Lung (tissue), 13 donors: ENCODE data around the gene SLC4A1. TPM values are rescaled to one million over a fixed set of nuclear protein-coding genes. Genes with fewer than 3 reads are reported as not detected.

Source experiments
- ATAC-seq: fragments of 200-7000 bp; cut with Tn5 transposase; one replicate; pipeline ENCODE4 v1.9.1; 2020; ENCODE audit warnings: moderate number of reproducible peaks; ENCODE audit not compliant: insufficient read depth, low FRiP score
- DNase-seq, 3 donors: peaks; one replicate each; pipeline ENCODE4 v3.0.0-alpha.2; 2013 to 2017
- H3K27ac ChIP-seq, 2 donors: one replicate each; pipeline ENCODE4 v1.5.1; 2013; ENCODE audit warnings: mild to moderate bottlenecking in 2 of 2, moderate library complexity in 2 of 2, control low read depth in 1 of 2, inconsistent platforms in 1 of 2, low read depth in 1 of 2, low read length in 1 of 2
- H3K27me3 ChIP-seq, 3 donors: one replicate each; pipeline ENCODE4 v1.5.1; 2013; ENCODE audit warnings: low read length in 2 of 3; ENCODE audit not compliant: control insufficient read depth in 3 of 3, insufficient read depth in 3 of 3
- H3K36me3 ChIP-seq, 4 donors: one replicate each; pipeline ENCODE4 v1.5.1; 2013; ENCODE audit warnings: low read length in 4 of 4, mild to moderate bottlenecking in 1 of 4, moderate library complexity in 1 of 4; ENCODE audit not compliant: control insufficient read depth in 4 of 4, insufficient read depth in 4 of 4
- H3K4me1 ChIP-seq, 5 donors: one replicate each; pipeline ENCODE4 v1.5.1; 2013; ENCODE audit warnings: low read length in 5 of 5, mild to moderate bottlenecking in 2 of 5, moderate library complexity in 1 of 5; ENCODE audit not compliant: control insufficient read depth in 5 of 5, insufficient read depth in 5 of 5
- H3K4me3 ChIP-seq: one replicate; pipeline ENCODE4 v1.5.1; 2013; ENCODE audit warnings: mild to moderate bottlenecking, control low read depth, moderate library complexity
- H3K9ac ChIP-seq, 2 donors: one replicate each; pipeline ENCODE4 v1.5.1; 2013; ENCODE audit warnings: low read length in 2 of 2, control low read depth in 1 of 2; ENCODE audit not compliant: insufficient read depth in 1 of 2
- H3K9me3 ChIP-seq, 4 donors: one replicate each; pipeline ENCODE4 v1.5.1; 2013; ENCODE audit warnings: low read length in 3 of 4, mild to moderate bottlenecking in 1 of 4, moderate library complexity in 1 of 4; ENCODE audit not compliant: control insufficient read depth in 4 of 4, insufficient read depth in 3 of 4
- CTCF ChIP-seq: IDR thresholded peaks from 2 replicates; pipeline ENCODE4 v1.5.1; 2012; ENCODE audit warnings: mild to moderate bottlenecking; ENCODE audit errors: control extremely low read depth, extremely low read depth
- WGBS, 2 donors: extraction: QIAGEN DNeasy Blood & Tissue Kit; methylation state at CpG; one replicate each; pipeline ENCODE4 v1.1.7; 2013; 5-methylcytosine and 5-hydroxymethylcytosine counted together
- polyA plus RNA-seq, 2 donors: library from polyadenylated mRNA; stranded (reverse); fragments of 200-250 nt; gene quantifications; one replicate each; pipeline ENCODE4 v1.2.1, GENCODE V29; 2013
- small RNA-seq: library from RNA; depleted of rRNA; stranded (forward); fragments of <200 nt; gene quantifications from one replicate; pipeline ENCODE3, GENCODE V24; 2014; ENCODE audit warnings: low replicate concordance
- total RNA-seq, 2 donors: library from RNA; depleted of rRNA in 1 of 2; stranded (reverse); fragments of >200 nt in 1 of 2; gene quantifications; one replicate each; pipeline ENCODE4 v1.2.1, GENCODE V29; 2014 to 2021
- donor health status: control.
- donor health status: control.
- donor health status: Bipolar disorder and iron deficiency.
- donor health status: healthy.
- donor health status: DM: yes; HTN: yes; CAD: no.

Gene SLC4A1
- total and polyA plus RNA-seq, 4 donors: 0.10 to 40.9 (median 0.77) TPM

- no peak for TF ChIP-seq CTCF
- DNase-seq (peak; percentile 57 to 82 (median 79)), ATAC-seq (peak; percentile 24)
- 1% methylated on average over 29 to 61 of the region's 68 CpGs for WGBS, 2 donors
- Histone ChIP-seq H3K4me3 (peak overlapping the region; percentile 53), H3K27ac (peak overlapping the region; percentile 94 to 96), H3K4me1 (peaks cover 0 to 24% (median 14%) of the 10 kb centered on the region in 5 donors), H3K9me3 (no peaks in the 10 kb centered on the region), H3K27me3 (no peaks in the 10 kb centered on the region), H3K36me3 (peaks cover 17 to 31% (median 28%) of the 10 kb centered on the region in 4 donors), H3K9ac (peak overlapping the region; percentile 34 to 63)
These were observed 69.0 kb downstream of the SLC4A1 start for GRCh38 chr17:44198721-44199552.

Small RNA genes lying within 50 kb of the gene (small RNA-seq; reads per million reads assigned to genes)
- gene MIR6782: not detected
- gene RF00012: not detected
- not detected for gene RN7SL507P
- gene RNU6-453P: not detected

Other genes with a start within 250 kb of the SLC4A1 start
- 10 to 100 TPM; 14.8 to 45.3 TPM for gene LSM12, start 201.5 kb downstream of the SLC4A1 start, total RNA-seq
- 10 to 100 TPM; 25.8 to 54.6 TPM for gene LSM12, start 201.5 kb downstream of the SLC4A1 start, polyA plus RNA-seq
- gene G6PC3, start 197.4 kb downstream of the SLC4A1 start, total RNA-seq: 10 to 100 TPM; 21.2 to 74.6 TPM
- gene G6PC3, start 197.4 kb downstream of the SLC4A1 start, polyA plus RNA-seq: 10 to 100 TPM; 84.8 to 87.4 TPM
- 10 to 100 TPM; 33.8 to 77.4 TPM for gene HDAC5, start 144.5 kb downstream of the SLC4A1 start, total RNA-seq
- gene HDAC5, start 144.5 kb downstream of the SLC4A1 start, polyA plus RNA-seq: 10 to 100 TPM; 29.6 to 39.0 TPM
- gene HROB, start 126.2 kb downstream of the SLC4A1 start, total RNA-seq: 1 to 10 TPM in 1 of 2 donors, under 1 TPM in 1; 0.88 to 1.3 TPM
- gene HROB, start 126.2 kb downstream of the SLC4A1 start, polyA plus RNA-seq: under 1 TPM; 0.61 to 0.87 TPM
- under 1 TPM in 1 of 2 donors, not detected in 1; 0.11 TPM for gene ASB16, start 97.4 kb downstream of the SLC4A1 start, total RNA-seq
- gene ASB16, start 97.4 kb downstream of the SLC4A1 start, polyA plus RNA-seq: under 1 TPM; 0.10 TPM
- gene TMUB2, start 81.2 kb downstream of the SLC4A1 start, total RNA-seq: 10 to 100 TPM; 32.1 to 36.9 TPM
- 10 to 100 TPM; 37.5 to 40.2 TPM for gene TMUB2, start 81.2 kb downstream of the SLC4A1 start, polyA plus RNA-seq
- gene ATXN7L3, start 68.3 kb downstream of the SLC4A1 start, total RNA-seq: 10 to 100 TPM; 30.1 to 70.6 TPM
- 10 to 100 TPM; 50.4 to 50.7 TPM for gene ATXN7L3, start 68.3 kb downstream of the SLC4A1 start, polyA plus RNA-seq
- gene UBTF, start 48.5 kb downstream of the SLC4A1 start, total RNA-seq: 10 to 100 TPM; 70.7 to 75.5 TPM
- gene UBTF, start 48.5 kb downstream of the SLC4A1 start, polyA plus RNA-seq: 10 to 100 TPM; 31.9 to 33.8 TPM
- gene RUNDC3A, start 40.5 kb upstream of the SLC4A1 start, total RNA-seq: 1 to 10 TPM in 1 of 2 donors, under 1 TPM in 1; 0.61 to 4.9 TPM
- under 1 TPM; 0.70 to 0.91 TPM for gene RUNDC3A, start 40.5 kb upstream of the SLC4A1 start, polyA plus RNA-seq
- 100 to 1,000 TPM in 1 of 2 donors, 10 to 100 TPM in 1; 66.4 to 134 TPM for gene SLC25A39, start 56.7 kb upstream of the SLC4A1 start, total RNA-seq
- 100 to 1,000 TPM; 104 to 130 TPM for gene SLC25A39, start 56.7 kb upstream of the SLC4A1 start, polyA plus RNA-seq
- 100 to 1,000 TPM; 300 to 753 TPM for gene GRN, start 77.2 kb upstream of the SLC4A1 start, total RNA-seq
- gene GRN, start 77.2 kb upstream of the SLC4A1 start, polyA plus RNA-seq: 100 to 1,000 TPM; 160 to 719 TPM
- 1 to 10 TPM; 1.1 to 8.0 TPM for gene FAM171A2, start 95.7 kb upstream of the SLC4A1 start, total RNA-seq
- under 1 TPM; 0.47 TPM for gene FAM171A2, start 95.7 kb upstream of the SLC4A1 start, polyA plus RNA-seq
- 1 to 10 TPM; 2.1 to 9.2 TPM for gene ITGA2B, start 121.5 kb upstream of the SLC4A1 start, total RNA-seq
- 1 to 10 TPM; 1.4 to 6.3 TPM for gene ITGA2B, start 121.5 kb upstream of the SLC4A1 start, polyA plus RNA-seq
- 10 to 100 TPM; 36.2 to 62.0 TPM for gene GPATCH8, start 235.3 kb upstream of the SLC4A1 start, total RNA-seq
- 10 to 100 TPM in 1 of 2 donors, 1 to 10 TPM in 1; 8.9 to 11.4 TPM for gene GPATCH8, start 235.3 kb upstream of the SLC4A1 start, polyA plus RNA-seq